Transverse colon (tissue), 4 donors: ENCODE measurements around the gene CRKL.

ENCODE experiments used
- POLR2A ChIP-seq: fragments of 450-650 bp; IDR thresholded peaks from one replicate; pipeline ENCODE4 v1.6.1; 2016; ENCODE audit warnings: antibody characterized with exemption, mild to moderate bottlenecking, moderate library complexity
- POLR2AphosphoS5 ChIP-seq, 3 donors: sonication (generic); formaldehyde crosslinking; IDR thresholded peaks; one replicate each; pipeline ENCODE4 v1.6.1; 2016; ENCODE audit warnings: antibody characterized with exemption in 3 of 3
- TF ChIP-seq, protein P1 (sequence below), 5 experiments: fragments of 200-600 bp in 3 of 5; fragments of 450-650 bp in 2 of 5; sonication (generic) in 3 of 5; IDR thresholded peaks; 1 replicate in 2 of 5; 2 replicates in 3 of 5; pipeline ENCODE4 v1.5.1; 2016 to 2017; ENCODE audit warnings: antibody characterized with exemption in 5 of 5, inconsistent platforms in 3 of 5, mild to moderate bottlenecking in 2 of 5, moderate library complexity in 1 of 5

GRCh38 chr22:20953668-20954500, 36.7 kb downstream of the CRKL start:
- TF ChIP-seq, protein P1, sequence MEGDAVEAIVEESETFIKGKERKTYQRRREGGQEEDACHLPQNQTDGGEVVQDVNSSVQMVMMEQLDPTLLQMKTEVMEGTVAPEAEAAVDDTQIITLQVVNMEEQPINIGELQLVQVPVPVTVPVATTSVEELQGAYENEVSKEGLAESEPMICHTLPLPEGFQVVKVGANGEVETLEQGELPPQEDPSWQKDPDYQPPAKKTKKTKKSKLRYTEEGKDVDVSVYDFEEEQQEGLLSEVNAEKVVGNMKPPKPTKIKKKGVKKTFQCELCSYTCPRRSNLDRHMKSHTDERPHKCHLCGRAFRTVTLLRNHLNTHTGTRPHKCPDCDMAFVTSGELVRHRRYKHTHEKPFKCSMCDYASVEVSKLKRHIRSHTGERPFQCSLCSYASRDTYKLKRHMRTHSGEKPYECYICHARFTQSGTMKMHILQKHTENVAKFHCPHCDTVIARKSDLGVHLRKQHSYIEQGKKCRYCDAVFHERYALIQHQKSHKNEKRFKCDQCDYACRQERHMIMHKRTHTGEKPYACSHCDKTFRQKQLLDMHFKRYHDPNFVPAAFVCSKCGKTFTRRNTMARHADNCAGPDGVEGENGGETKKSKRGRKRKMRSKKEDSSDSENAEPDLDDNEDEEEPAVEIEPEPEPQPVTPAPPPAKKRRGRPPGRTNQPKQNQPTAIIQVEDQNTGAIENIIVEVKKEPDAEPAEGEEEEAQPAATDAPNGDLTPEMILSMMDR (IDR thresholded peaks at IDR 0.05) = no peak
- no peak for TF ChIP-seq POLR2A
- TF ChIP-seq POLR2AphosphoS5 (IDR thresholded peaks at IDR 0.05) = no peak
